Measurements from ENCODE around the gene PVR. TPM values are rescaled to one million over a fixed set of nuclear protein-coding genes. Genes with fewer than 3 reads are reported as not detected.

The PVR gene
- total and polyA plus RNA-seq, 2 of the 4 experiments (the other 2 are of a cell fraction): 106 to 122 TPM

GRCh38 chr19:44636439-44637389, 7.0 kb upstream of the PVR start:
- H3K9me1 ChIP-seq (ENCODE audit: insufficient read depth, low read length): peaks cover 8% of the 10 kb centered on the region

More at GRCh38 chr19:44636439-44637389, 7.0 kb upstream of the PVR start:
- peak overlapping the region; percentile 70 for H2BK120ac ChIP-seq (ENCODE audit: low read depth, low read length)
- 77% methylated on average over 2 of the region's 11 CpGs; no CpG with 5 or more reads in 1 of the 2 experiments for WGBS, 2 experiments (ENCODE audit: extremely low coverage in 2 of 2, insufficient read length in 1 of 2)
- peaks cover 3% of the 10 kb centered on the region for H3K9me3 ChIP-seq (ENCODE audit: control insufficient read depth, insufficient read depth, low read length)
- peaks cover 14% of the 10 kb centered on the region for H3K4me1 ChIP-seq (ENCODE audit: control insufficient read depth, insufficient read depth, low read length)
- dilution Hi-C loops (cut with HindIII; ENCODE audit: low sequenced_read_pairs, unreplicated experiment) (no loop called here), in situ Hi-C loops (cut with MboI; ENCODE audit: low sequenced_read_pairs) (no loop called here), intact Hi-C loops (cut with micrococcal nuclease) (no loop called here)
- H2AK9ac ChIP-seq (replicated peaks; ENCODE audit: low read depth, low read length, poor library complexity): peak overlapping the region; percentile 93
- H3K18ac ChIP-seq (ENCODE audit: low read depth, low read length): peak overlapping the region; percentile 28; the same call in 1 of the 2 replicates
- H3K79me1 ChIP-seq (ENCODE audit: low read depth in 1 of 2, low read length in 2 of 2): peaks cover 0 to 10% of the 10 kb centered on the region in 2 experiments; a peak in 1 of 4 replicates
- 0 out of 2 replicates have a peak overlapping the region, but pooled peaks have one; percentile 6 for H4K5ac ChIP-seq (ENCODE audit: low read depth, low read length)
- ChIA-PET CTCF (interaction anchor here (0.7 kb wide), 1 partner anchor 65 kb away, joined by 4 read pairs; no protein-coding TSS in a partner anchor), POLR2A (ENCODE audit: unreplicated experiment) (no interaction called here)
- peak overlapping the region; percentile 84; the same call in 1 of the 3 replicates for H2BK15ac ChIP-seq (ENCODE audit: low read depth, low read length)
- TF ChIP-seq MAZ (IDR thresholded peaks at IDR 0.05; ENCODE audit: borderline replicate concordance, low read depth, low read length) (no peak), BHLHE40 (IDR thresholded peaks at IDR 0.05; ENCODE audit: low read depth, low read length) (no peak), FOS (IDR thresholded peaks at IDR 0.05; ENCODE audit: low read depth, low read length) (no peak), CTCF (conservative IDR thresholded peaks at IDR 0.05; ENCODE audit: low read depth, low read length) (no peak), CHD1 (IDR thresholded peaks at IDR 0.05; ENCODE audit: low read depth, low read length) (no peak), SMC3 (IDR thresholded peaks at IDR 0.05; ENCODE audit: low read depth, low read length) (no peak), MAFK (IDR thresholded peaks at IDR 0.05; ENCODE audit: low read depth, low read length) (no peak), CEBPB (IDR thresholded peaks at IDR 0.05; ENCODE audit: low read depth, low read length) (no peak), USF2 (IDR thresholded peaks at IDR 0.05; ENCODE audit: low read depth, low read length) (no peak)
- no peak overlapping the region for H2BK5ac ChIP-seq (ENCODE audit: low read depth, low read length, poor library complexity, severe bottlenecking)
- ATAC-seq (ENCODE audit: low read depth) (no peak), DNase-seq (no peak)
- H2AK5ac ChIP-seq (ENCODE audit: low read depth, low read length): peak overlapping the region; percentile 82
- no TSS peak for BruUV-seq (replicated peaks)
- H3K27me3 ChIP-seq (ENCODE audit: control insufficient read depth, insufficient read depth, low read length): no peaks in the 10 kb centered on the region
- peak overlapping the region; percentile 73 for H2BK20ac ChIP-seq (ENCODE audit: low read depth, low read length)
- peak overlapping the region; percentile 76 for H3K14ac ChIP-seq (replicated peaks; ENCODE audit: low read depth, low read length)
- no peak overlapping the region for H2AFZ ChIP-seq (replicated peaks; ENCODE audit: low read length, poor library complexity)
- no peaks in the 10 kb centered on the region for H4K20me1 ChIP-seq (ENCODE audit: insufficient read depth, low read length)
- peak overlapping the region; percentile 69 for H3K23ac ChIP-seq (ENCODE audit: low read depth, low read length)
- peak overlapping the region in 1 of 2 experiments; percentile 10; a peak in 1 of 4 replicates for H4K8ac ChIP-seq (ENCODE audit: low read depth in 2 of 2, low read length in 2 of 2)
- H3K4ac ChIP-seq (ENCODE audit: low read depth, low read length): peak overlapping the region; percentile 63
- H4K91ac ChIP-seq (ENCODE audit: insufficient read depth, low read depth, low read length): peak overlapping the region; percentile 43
- no peak overlapping the region for H3K9ac ChIP-seq (ENCODE audit: low read depth, low read length)
- no peak overlapping the region for H3K27ac ChIP-seq (ENCODE audit: insufficient read depth, low read length)
- H3K56ac ChIP-seq (ENCODE audit: extremely low read depth, insufficient read depth, low read length): no peak overlapping the region
- no peak overlapping the region for H3K4me2 ChIP-seq (ENCODE audit: low read depth, low read length)
- no peaks in the 10 kb centered on the region for H3K36me3 ChIP-seq (ENCODE audit: control insufficient read depth, insufficient read depth, low read length)
- no peak overlapping the region for H3K4me3 ChIP-seq (ENCODE audit: insufficient read depth, low read depth, low read length)
